GM19438 (cell line): ENCODE measurements around the gene ERC2.
A peak's percentile ranks its signal among the peaks of the same experiment; 100 is the strongest.

Experiments used
- ATAC-seq: cut with Tn5 transposase; IDR thresholded peaks from one replicate; pipeline ENCODE4 v1.9.1; 2021; ENCODE audit warnings: low read depth; ENCODE audit not compliant: unreplicated experiment

Gene ERC2

GRCh38 chr3:55708921-55709320 lies 759.3 kb downstream of the ERC2 start:
- ATAC-seq: no peak

GRCh38 chr3:55708242-55708641 lies 760.0 kb downstream of the ERC2 start:
- no peak for ATAC-seq

DNA sequence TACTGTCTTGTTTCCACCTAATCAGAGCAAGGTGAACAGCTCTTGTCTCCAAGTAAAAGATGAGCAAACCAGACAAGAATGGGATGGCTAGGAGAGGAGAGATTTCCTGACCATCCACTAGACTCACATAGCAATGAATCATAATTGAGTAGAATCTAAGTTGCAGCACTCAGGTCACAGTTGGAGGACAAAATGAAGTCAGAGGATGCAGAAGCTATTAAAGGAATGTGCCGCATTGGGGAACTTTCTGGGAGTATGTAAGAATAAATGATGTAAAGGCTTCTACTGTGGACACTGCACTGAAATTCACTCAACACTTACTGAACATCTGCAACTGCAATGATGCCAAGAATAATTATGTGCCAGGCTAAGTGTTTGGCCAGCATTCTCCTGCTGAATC lies 763.7 kb downstream of the ERC2 start:
- no peak for ATAC-seq

- no peak for ATAC-seq
Observed at GRCh38 chr3:55702822-55703221, 765.4 kb downstream of the ERC2 start.

- no peak for ATAC-seq
Observed at GRCh38 chr3:55701997-55702396, 766.3 kb downstream of the ERC2 start.

GRCh38 chr3:55698831-55699230 lies 769.4 kb downstream of the ERC2 start:
- no peak for ATAC-seq

DNA sequence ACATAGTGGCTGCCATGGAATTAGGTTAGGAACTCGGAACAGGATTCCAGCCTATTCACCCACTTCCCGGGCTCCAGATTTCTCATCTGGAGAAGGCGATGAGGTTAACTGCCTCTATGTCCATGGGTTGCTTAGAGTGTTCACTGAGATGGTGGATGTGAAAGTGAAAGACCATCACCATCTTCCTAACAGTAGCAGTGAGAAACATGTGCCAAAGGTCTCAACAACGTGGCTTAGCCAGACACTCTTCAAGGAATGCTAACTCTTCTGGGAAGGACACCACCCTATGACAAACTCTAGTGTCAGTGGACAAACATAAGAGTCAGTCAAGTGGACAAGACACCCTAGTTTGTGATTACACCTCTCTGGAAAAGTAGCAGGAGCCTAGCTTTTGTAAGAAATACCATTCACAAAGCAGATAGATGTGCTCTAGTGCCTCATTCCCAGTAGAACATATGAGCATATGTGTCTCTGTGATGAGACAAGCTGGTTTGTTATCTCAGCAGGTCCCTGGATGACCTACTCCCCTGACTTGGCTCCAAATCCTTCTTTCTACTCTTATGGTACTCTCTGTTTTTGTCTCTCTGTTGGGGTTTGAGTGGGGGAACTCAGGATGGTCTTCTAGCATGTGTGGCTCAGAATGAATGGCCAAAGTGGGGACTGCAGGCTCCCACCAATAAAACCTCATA lies 770.9 kb downstream of the ERC2 start:
- ATAC-seq: no peak

GRCh38 chr3:55692957-55693558 lies 775.2 kb downstream of the ERC2 start:
- no peak for ATAC-seq

DNA sequence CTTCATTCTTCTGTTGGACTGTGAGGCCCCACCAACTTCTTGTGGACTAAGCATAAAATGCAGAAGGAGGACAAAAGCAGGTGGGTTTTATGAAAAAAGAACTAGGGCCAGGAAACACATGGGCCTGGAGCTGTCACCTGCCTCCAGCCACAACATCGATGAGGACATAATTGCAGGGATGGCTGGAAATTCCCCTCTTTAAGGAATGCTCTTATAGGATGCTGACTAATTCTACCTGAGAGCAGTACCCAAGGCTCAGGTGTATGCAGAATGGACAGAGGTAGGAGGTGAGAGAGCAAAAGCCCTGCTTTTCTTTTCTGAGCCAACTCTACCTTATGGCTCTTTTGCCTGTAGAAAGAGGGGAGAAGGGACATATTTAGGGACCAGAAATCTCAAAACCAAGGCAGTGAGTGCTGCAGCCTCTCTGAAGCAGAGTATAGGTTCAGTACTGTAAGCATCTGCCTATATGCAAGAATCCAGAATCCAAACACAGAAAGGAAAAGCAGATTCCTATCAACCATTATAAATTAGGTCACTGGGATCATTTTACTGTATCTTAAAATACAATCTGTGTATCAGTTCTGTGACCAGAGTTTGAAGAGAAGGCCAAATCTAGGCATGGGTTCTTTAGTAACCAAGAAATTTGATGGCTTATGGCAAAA lies 775.8 kb downstream of the ERC2 start:
- ATAC-seq: no peak

GRCh38 chr3:55691141-55691540 lies 777.1 kb downstream of the ERC2 start:
- peak; percentile 2 for ATAC-seq

DNA sequence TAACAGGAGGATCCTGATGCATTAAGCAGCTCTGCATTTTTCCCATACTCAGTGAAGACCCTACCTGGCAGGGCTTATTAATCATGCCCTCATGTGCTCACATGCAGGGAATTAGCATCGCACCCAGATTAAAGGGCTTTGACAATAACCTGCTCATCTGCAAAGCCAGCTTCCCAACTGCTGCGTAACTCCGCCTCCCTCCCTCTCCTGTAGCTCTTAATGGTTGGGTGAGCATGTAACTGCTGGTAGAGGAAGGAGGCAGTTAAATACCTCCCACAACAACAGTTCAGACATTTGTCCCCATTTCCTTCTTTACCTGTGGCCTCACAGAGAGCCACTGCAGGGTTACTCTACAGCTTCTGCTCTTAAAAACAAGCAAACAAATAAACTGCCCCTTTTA lies 777.5 kb downstream of the ERC2 start:
- ATAC-seq: peak; percentile 73

DNA sequence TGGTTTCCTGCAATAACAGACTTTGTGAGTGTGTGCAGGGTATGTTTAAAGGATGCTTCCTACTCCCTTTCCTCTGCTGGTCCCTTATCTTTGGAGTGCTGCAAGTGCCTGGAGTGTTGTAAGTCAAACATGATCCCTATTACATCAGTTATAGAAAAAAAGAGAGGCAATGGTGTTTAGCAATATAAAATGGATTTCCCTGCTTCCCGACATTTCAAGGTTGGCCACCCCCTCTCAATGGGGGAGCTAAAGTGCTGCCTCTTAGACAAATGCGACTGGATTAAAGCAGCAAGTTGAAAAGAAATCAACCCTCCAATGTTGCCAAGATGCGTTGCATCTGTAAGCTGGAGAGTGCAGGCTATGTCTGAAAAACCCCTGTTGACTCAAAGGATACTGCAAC lies 778.1 kb downstream of the ERC2 start:
- no peak for ATAC-seq

DNA sequence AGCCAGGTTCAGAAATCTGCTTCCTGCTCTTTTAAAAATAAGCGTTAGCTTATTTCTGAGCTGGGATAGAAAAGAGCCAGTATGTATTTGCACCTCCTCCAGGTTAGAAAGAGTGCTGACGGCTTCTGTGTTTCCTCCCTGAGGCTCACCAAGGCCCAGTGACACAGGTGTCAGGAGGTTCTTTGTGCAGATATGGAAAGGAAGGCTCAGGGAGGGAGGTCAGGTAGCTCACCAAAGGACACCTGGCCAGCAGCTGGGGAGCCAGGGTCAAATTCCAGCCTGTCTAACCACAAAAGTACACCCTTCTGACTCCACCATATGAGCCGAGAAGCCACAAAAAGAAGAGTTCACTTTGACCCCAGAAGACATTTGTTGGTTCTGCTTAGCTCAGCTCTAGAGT lies 780.1 kb downstream of the ERC2 start:
- no peak for ATAC-seq

DNA sequence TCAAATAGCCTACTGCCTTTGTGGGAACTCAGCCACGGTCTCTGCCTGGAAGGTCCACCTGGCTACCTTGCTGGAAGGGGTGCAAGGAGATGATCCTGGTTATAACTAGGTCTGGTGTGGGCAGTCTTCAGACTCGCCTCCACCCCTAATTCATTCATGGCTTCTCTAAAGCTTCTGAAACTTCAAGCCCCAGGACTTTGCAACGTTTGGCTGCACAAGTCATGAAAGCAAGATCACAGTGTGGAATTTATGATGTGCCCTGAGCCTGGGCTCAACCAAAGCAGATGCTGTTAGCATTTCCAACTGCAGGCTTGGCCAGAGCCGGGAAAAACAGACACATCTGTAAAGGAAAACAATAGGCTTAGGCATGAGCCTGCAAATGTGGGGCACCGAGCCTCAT lies 780.7 kb downstream of the ERC2 start:
- ATAC-seq: no peak

- no peak for ATAC-seq
Observed at GRCh38 chr3:55686426-55687254, 781.6 kb downstream of the ERC2 start.

GRCh38 chr3:55683666-55684270 lies 784.5 kb downstream of the ERC2 start:
- ATAC-seq: no peak

GRCh38 chr3:55682461-55682860 lies 785.8 kb downstream of the ERC2 start:
- no peak for ATAC-seq

- ATAC-seq: no peak
Observed at GRCh38 chr3:55678546-55679216, 789.6 kb downstream of the ERC2 start.

DNA sequence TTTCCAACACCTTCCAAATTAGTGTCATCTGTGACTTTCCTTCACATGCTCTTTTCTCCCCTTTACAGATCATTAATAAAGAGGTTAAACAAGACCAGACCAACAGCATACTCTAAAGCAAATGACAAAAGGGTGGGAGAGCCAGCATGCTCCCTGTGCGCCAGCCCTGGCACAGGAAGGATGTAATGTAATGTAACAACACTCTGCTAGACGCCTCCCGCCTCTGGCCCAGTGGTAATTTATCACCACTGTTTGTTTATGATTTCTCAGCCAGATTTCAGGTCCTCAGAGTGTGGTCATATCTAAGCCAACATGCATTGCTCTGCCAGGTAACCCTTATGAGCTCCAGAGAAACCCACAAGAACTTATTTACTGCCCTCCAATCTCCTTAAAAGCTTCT lies 791.6 kb downstream of the ERC2 start:
- ATAC-seq: no peak

- peak; percentile 98 for ATAC-seq
Observed at GRCh38 chr3:55675478-55675877, 792.8 kb downstream of the ERC2 start.
